Activated T-helper 9 cell treated with anti-CD3 and anti-CD28 coated beads, Interleukin-2, amount 50 U/mL, for 16 hours (primary cell): ENCODE results near the gene GPR37L1.

Experiments used
- DNase-seq: peaks from one replicate; pipeline ENCODE4 v3.0.0-alpha.2; 2020; ENCODE audit warnings: low read depth

Gene GPR37L1

GRCh38 chr1:202122639-202123335 is at the start of gene GPR37L1:
TSS of gene GPR37L1 (plus strand) at chr1:202122917. CDS start at chr1:202122964, 47 bp downstream.
- no peak for DNase-seq

- DNase-seq, result no peak
Observed at GRCh38 chr1:202073206-202073605, 49.5 kb upstream of the GPR37L1 start.

GRCh38 chr1:202074985-202075384 is 47.7 kb upstream of the GPR37L1 start:
- no peak for DNase-seq

GRCh38 chr1:202075389-202075788 is 47.3 kb upstream of the GPR37L1 start:
- no peak for DNase-seq

GRCh38 chr1:202076050-202076511 is 46.6 kb upstream of the GPR37L1 start:
- DNase-seq, result no peak

GRCh38 chr1:202078241-202078640 is 44.5 kb upstream of the GPR37L1 start:
- no peak for DNase-seq

GRCh38 chr1:202081992-202082391 is 40.7 kb upstream of the GPR37L1 start:
- DNase-seq, result no peak

GRCh38 chr1:202084791-202085681 is 37.7 kb upstream of the GPR37L1 start:
- no peak for DNase-seq

GRCh38 chr1:202085682-202086373 is 36.9 kb upstream of the GPR37L1 start:
- DNase-seq, result no peak

GRCh38 chr1:202086579-202087350 is 36.0 kb upstream of the GPR37L1 start:
- DNase-seq, result no peak

GRCh38 chr1:202088206-202088605 is 34.5 kb upstream of the GPR37L1 start:
- DNase-seq, result no peak

- no peak for DNase-seq
Observed at GRCh38 chr1:202090994-202091393, 31.7 kb upstream of the GPR37L1 start.

GRCh38 chr1:202093858-202094257 is 28.9 kb upstream of the GPR37L1 start:
- no peak for DNase-seq

- DNase-seq, result no peak
Observed at GRCh38 chr1:202101184-202101583, 21.5 kb upstream of the GPR37L1 start.

GRCh38 chr1:202104073-202104472 is 18.6 kb upstream of the GPR37L1 start:
- DNase-seq, result no peak

GRCh38 chr1:202105571-202106339 is 17.0 kb upstream of the GPR37L1 start:
- no peak for DNase-seq

- DNase-seq, result no peak
Observed at GRCh38 chr1:202106340-202107254, 16.1 kb upstream of the GPR37L1 start.

- DNase-seq, result no peak
Observed at GRCh38 chr1:202107321-202107761, 15.4 kb upstream of the GPR37L1 start.

- no peak for DNase-seq
Observed at GRCh38 chr1:202107801-202108731, 14.7 kb upstream of the GPR37L1 start.
